ENCODE results near the gene NBEAL2. TPM values are rescaled to one million over a fixed set of nuclear protein-coding genes. Genes with fewer than 3 reads are reported as not detected.

The NBEAL2 gene
- total RNA-seq, 1 donor from 2014 or later = 115 TPM

DNA sequence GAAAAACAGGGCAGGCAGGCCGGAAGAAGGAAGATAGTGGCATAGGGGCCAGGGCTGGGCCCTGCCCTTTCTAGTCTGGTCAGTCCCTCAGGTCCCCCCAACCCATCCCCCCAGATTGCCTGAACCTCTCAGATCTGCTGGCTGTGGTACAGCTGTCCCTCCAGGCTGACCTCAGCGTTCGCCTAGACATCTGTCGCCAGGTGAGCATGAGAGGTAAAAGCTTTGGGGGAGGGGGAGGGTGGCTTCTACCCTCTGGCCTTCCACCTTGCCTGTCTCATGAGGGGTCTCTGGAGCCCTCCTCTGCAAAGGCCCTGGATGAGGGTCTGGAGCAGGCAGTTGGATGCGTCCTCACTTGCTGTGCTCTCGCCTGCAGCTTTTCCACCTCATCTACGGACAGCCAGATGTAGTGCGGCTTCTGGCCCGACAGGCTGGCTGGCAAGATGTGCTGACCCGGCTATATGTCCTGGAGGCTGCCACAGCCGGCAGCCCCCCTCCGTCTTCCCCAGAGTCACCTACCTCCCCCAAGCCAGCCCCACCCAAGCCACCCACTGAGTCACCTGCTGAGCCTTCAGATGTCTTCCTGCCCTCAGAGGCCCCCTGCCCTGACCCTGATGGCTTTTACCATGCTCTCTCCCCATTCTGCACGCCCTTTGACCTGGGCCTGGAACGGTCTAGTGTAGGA is 20.2 kb downstream of the NBEAL2 start:
- TF ChIP-seq, protein P1, sequence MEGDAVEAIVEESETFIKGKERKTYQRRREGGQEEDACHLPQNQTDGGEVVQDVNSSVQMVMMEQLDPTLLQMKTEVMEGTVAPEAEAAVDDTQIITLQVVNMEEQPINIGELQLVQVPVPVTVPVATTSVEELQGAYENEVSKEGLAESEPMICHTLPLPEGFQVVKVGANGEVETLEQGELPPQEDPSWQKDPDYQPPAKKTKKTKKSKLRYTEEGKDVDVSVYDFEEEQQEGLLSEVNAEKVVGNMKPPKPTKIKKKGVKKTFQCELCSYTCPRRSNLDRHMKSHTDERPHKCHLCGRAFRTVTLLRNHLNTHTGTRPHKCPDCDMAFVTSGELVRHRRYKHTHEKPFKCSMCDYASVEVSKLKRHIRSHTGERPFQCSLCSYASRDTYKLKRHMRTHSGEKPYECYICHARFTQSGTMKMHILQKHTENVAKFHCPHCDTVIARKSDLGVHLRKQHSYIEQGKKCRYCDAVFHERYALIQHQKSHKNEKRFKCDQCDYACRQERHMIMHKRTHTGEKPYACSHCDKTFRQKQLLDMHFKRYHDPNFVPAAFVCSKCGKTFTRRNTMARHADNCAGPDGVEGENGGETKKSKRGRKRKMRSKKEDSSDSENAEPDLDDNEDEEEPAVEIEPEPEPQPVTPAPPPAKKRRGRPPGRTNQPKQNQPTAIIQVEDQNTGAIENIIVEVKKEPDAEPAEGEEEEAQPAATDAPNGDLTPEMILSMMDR (conservative IDR thresholded peaks at IDR 0.05) = no peak
- no peaks in the 10 kb centered on the region for H3K9me3 Mint-ChIP-seq
- H3K27me3 Mint-ChIP-seq = no peaks in the 10 kb centered on the region
- peaks cover 4% of the 10 kb centered on the region for H3K4me1 Mint-ChIP-seq (ENCODE audit: unreplicated experiment)
- H3K27ac Mint-ChIP-seq = no peak overlapping the region
- no peak overlapping the region for H3K4me3 Mint-ChIP-seq
- peaks cover 3% of the 10 kb centered on the region for H3K36me3 Mint-ChIP-seq
- no peak for DNase-seq (ENCODE audit: extremely low spot score, unreplicated experiment)

DNA sequence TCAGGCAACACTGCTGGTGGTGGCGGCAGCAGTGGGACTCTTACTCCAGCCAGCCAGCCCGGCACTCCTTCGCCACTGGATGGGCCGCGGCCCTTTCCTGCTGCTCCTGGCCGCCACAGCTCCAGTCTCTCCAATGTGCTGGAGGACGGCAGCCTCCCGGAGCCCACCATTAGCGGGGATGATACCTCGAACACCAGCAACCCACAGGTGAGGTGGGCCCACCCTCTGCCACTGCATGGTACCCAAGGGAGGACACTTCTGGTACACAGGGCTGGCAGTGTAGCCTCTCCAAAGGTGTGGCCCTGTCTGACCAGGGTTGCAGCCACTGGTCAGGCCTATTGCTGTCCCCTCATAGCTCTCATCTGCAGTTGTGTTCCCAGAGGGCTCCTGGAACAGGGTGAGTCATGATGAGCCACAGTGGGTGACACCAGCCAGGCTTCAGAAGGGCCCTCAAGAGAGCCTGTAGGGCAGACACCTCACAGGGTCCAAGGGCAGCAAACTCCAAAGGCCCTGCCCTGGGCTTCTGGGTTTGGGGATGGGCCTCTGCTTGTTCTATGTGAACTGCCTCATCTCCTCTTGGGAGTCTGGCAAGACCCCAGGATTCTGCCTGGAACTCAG is 20.8 kb downstream of the NBEAL2 start:
- DNase-seq (ENCODE audit: extremely low spot score, unreplicated experiment) = no peak
- TF ChIP-seq, protein P1 (conservative IDR thresholded peaks at IDR 0.05) = no peak
- Mint-ChIP-seq H3K4me3 (no peak overlapping the region), H3K9me3 (no peaks in the 10 kb centered on the region), H3K27ac (peak overlapping the region; percentile 29), H3K4me1 (ENCODE audit: unreplicated experiment) (peaks cover 4% of the 10 kb centered on the region), H3K27me3 (no peaks in the 10 kb centered on the region), H3K36me3 (peaks cover 3% of the 10 kb centered on the region)

DNA sequence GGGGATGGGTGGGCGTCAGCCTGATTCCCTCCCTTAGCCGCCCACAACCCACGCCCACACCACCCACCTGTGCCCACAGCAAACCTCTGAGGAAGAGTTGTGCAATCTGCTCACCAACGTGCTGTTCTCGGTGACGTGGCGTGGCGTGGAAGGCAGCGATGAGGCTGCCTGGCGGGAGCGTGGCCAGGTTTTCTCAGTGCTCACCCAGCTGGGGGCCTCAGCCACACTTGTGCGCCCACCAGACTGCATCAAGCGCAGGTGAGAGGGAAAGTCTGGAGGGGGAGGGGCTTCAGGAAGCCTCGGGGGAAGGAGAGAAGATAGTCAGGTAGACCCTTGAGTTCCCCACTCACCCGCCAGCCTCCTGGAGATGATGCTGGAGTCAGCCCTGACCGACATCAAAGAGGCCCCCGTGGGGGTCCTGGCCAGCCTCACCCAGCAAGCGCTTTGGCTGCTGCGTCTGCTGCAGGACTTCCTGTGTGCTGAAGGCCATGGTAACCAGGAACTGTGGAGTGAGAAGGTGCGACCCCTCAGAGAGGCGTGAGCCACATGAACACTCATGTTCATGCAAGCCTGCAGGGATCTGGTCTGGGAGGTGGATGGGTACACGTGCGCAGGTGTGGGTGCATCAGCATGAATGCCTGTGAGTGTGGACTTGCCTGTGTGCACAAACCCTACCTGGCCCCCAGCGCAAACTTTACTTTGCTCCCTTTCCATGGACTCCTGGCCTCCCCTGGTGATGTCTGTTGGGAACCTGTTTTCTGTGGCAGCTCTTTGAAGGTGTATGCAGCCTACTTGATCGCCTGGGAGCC is 21.7 kb downstream of the NBEAL2 start:
- TF ChIP-seq, protein P1 (conservative IDR thresholded peaks at IDR 0.05) = no peak
- no peak for DNase-seq (ENCODE audit: extremely low spot score, unreplicated experiment)
- no peak overlapping the region for H3K4me3 Mint-ChIP-seq
- H3K27ac Mint-ChIP-seq = no peak overlapping the region
- H3K4me1 Mint-ChIP-seq (ENCODE audit: unreplicated experiment) = peaks cover 4% of the 10 kb centered on the region
- no peaks in the 10 kb centered on the region for H3K9me3 Mint-ChIP-seq
- H3K36me3 Mint-ChIP-seq = peaks cover 3% of the 10 kb centered on the region
- H3K27me3 Mint-ChIP-seq = no peaks in the 10 kb centered on the region

DNA sequence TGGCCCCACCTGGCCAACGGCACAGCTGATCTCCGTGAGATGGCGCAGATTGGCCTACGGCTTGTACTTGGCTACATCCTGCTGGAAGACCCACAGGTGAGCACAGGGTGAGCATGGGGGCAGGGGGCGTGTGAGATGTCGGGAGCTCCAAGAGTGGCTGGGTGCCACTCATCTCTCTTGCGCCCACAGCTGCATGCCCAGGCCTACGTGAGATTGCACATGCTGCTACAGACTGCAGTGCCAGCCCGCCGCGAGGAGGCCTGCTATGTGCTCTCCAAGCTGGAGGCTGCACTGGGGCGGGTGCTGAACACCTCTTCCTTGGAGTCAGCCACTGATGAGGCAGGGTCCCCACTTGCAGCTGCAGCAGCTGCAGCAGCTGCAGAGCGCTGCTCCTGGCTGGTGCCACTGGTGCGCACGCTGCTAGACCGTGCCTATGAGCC is 22.3 kb downstream of the NBEAL2 start:
- no peaks in the 10 kb centered on the region for H3K9me3 Mint-ChIP-seq
- no peak for DNase-seq (ENCODE audit: extremely low spot score, unreplicated experiment)
- TF ChIP-seq, protein P1 (conservative IDR thresholded peaks at IDR 0.05) = no peak
- no peaks in the 10 kb centered on the region for H3K27me3 Mint-ChIP-seq
- H3K4me3 Mint-ChIP-seq = no peak overlapping the region
- H3K4me1 Mint-ChIP-seq (ENCODE audit: unreplicated experiment) = peaks cover 4% of the 10 kb centered on the region
- peaks cover 3% of the 10 kb centered on the region for H3K36me3 Mint-ChIP-seq
- no peak overlapping the region for H3K27ac Mint-ChIP-seq

DNA sequence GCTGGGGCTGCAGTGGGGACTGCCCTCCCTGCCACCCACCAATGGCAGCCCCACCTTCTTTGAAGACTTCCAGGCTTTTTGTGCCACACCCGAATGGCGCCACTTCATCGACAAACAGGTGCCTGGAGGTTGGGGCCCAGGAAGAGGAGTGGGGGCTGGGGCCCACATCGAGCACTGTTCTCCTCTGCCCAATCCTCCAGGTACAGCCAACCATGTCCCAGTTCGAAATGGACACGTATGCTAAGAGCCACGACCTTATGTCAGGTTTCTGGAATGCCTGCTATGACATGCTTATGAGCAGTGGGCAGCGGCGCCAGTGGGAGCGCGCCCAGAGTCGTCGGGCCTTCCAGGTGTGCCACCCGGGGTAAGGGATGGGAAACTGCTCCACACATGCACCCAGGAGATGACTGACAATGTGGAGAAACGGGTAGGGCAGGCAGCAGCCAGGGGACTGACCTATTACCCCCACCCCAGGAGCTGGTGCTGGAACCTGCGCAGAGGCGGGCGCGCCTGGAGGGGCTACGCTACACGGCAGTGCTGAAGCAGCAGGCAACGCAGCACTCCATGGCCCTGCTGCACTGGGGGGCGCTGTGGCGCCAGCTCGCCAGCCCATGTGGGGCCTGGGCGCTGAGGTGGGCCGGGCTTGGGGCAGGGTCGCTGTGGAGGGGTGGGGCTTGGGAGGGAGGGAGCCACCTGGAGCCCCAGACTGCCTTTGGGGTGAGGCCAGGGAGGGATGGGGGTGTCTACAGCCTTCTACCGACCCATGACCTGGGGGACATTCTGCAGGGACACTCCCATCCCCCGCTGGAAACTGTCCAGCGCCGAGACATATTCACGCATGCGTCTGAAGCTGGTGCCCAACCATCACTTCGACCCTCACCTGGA is 22.9 kb downstream of the NBEAL2 start:
- peaks cover 4% of the 10 kb centered on the region for H3K4me1 Mint-ChIP-seq (ENCODE audit: unreplicated experiment)
- H3K27ac Mint-ChIP-seq = peak overlapping the region; percentile 76
- H3K36me3 Mint-ChIP-seq = peaks cover 3% of the 10 kb centered on the region
- no peak for DNase-seq (ENCODE audit: extremely low spot score, unreplicated experiment)
- H3K9me3 Mint-ChIP-seq = no peaks in the 10 kb centered on the region
- H3K27me3 Mint-ChIP-seq = no peaks in the 10 kb centered on the region
- H3K4me3 Mint-ChIP-seq = no peak overlapping the region
- TF ChIP-seq, protein P1 (conservative IDR thresholded peaks at IDR 0.05) = no peak
